SK-N-SH treated with all-trans-retinoic acid at 6 μM for 48 hours (cell line): ENCODE measurements around the gene GNRHR.

Source experiments
- ATAC-seq: fragments of 200-7000 bp; cut with Tn5 transposase; 3 replicates; pipeline ENCODE4 v1.9.1; 2020; ENCODE audit warnings: mild to moderate bottlenecking, moderate library complexity
- ARNTL ChIP-seq: fragments of 450-650 bp; formaldehyde crosslinking; IDR thresholded peaks from 2 replicates; pipeline ENCODE4 v1.5.0; 2020; ENCODE audit warnings: low read depth, mild to moderate bottlenecking, moderate library complexity, borderline replicate concordance
- BACH2 ChIP-seq: fragments of 250-450 bp; sonication (Bioruptor Pico); IDR thresholded peaks from 2 replicates; pipeline ENCODE4 v1.9.0; 2021; ENCODE audit warnings: mild to moderate bottlenecking, borderline replicate concordance
- CSDC2 ChIP-seq: fragments of 250-450 bp; sonication (Bioruptor Pico); IDR thresholded peaks from 2 replicates; pipeline ENCODE4 v1.5.0; 2020; ENCODE audit warnings: mild to moderate bottlenecking, moderate library complexity
- CSRNP3 ChIP-seq: fragments of 250-450 bp; sonication (Bioruptor Pico); IDR thresholded peaks from 2 replicates; pipeline ENCODE4 v1.5.1; 2021; ENCODE audit warnings: mild to moderate bottlenecking, moderate library complexity
- ESRRG ChIP-seq: fragments of 250-450 bp; sonication (Bioruptor Pico); IDR thresholded peaks from 2 replicates; pipeline ENCODE4 v1.6.1; 2021; ENCODE audit warnings: mild to moderate bottlenecking
- ISL1 ChIP-seq: fragments of 250-450 bp; sonication (Bioruptor Pico); IDR thresholded peaks from 2 replicates; pipeline ENCODE4 v2.1.2; 2022; ENCODE audit warnings: mild to moderate bottlenecking, moderate library complexity
- OSR1 ChIP-seq: fragments of 250-450 bp; sonication (Bioruptor Pico); IDR thresholded peaks from 2 replicates; pipeline ENCODE4 v1.8.0; 2022; ENCODE audit warnings: moderate library complexity, mild to moderate bottlenecking, inconsistent platforms
- PATZ1 ChIP-seq: fragments of 250-450 bp; sonication (Bioruptor Pico); IDR thresholded peaks from 2 replicates; pipeline ENCODE4 v1.8.0; 2020; ENCODE audit warnings: mild to moderate bottlenecking, moderate library complexity, borderline replicate concordance
- RARB ChIP-seq: fragments of 250-450 bp; sonication (Bioruptor Pico); IDR thresholded peaks from 2 replicates; pipeline ENCODE4 v1.8.0; 2021; ENCODE audit warnings: mild to moderate bottlenecking, moderate library complexity
- TOX ChIP-seq: fragments of 250-450 bp; sonication (Bioruptor Pico); IDR thresholded peaks from 2 replicates; pipeline ENCODE4 v1.8.0; 2021; ENCODE audit warnings: mild to moderate bottlenecking, moderate library complexity, borderline replicate concordance
- TSHZ2 ChIP-seq: fragments of 250-450 bp; sonication (Bioruptor Pico); IDR thresholded peaks from 2 replicates; pipeline ENCODE4 v1.5.0; 2020; ENCODE audit warnings: mild to moderate bottlenecking, moderate library complexity
- ZC3H10 ChIP-seq: fragments of 250-450 bp; sonication (Bioruptor Pico); IDR thresholded peaks from 2 replicates; pipeline ENCODE4 v1.5.1; 2021; ENCODE audit warnings: mild to moderate bottlenecking, moderate library complexity
- ZFP3 ChIP-seq: fragments of 250-450 bp; sonication (Bioruptor Pico); IDR thresholded peaks from 2 replicates; pipeline ENCODE4 v1.5.0; 2020; ENCODE audit warnings: mild to moderate bottlenecking, moderate library complexity
- ZFP30 ChIP-seq: fragments of 450-650 bp; formaldehyde crosslinking; IDR thresholded peaks from 2 replicates; pipeline ENCODE4 v1.5.0; 2022; ENCODE audit warnings: mild to moderate bottlenecking, moderate library complexity
- ZNF565 ChIP-seq: fragments of 450-650 bp; formaldehyde crosslinking; conservative IDR thresholded peaks from 2 replicates; pipeline ENCODE4 v1.5.0; 2020; ENCODE audit warnings: low read depth, mild to moderate bottlenecking, moderate library complexity
- ZNF70 ChIP-seq: fragments of 450-650 bp; formaldehyde crosslinking; IDR thresholded peaks from 2 replicates; pipeline ENCODE4 v1.5.0; 2020; ENCODE audit warnings: mild to moderate bottlenecking, moderate library complexity
- ZNF8 ChIP-seq: fragments of 450-650 bp; formaldehyde crosslinking; IDR thresholded peaks from 2 replicates; pipeline ENCODE4 v1.5.0; 2020; ENCODE audit warnings: mild to moderate bottlenecking, moderate library complexity
- TF ChIP-seq, protein P1 (sequence below): fragments of 250-450 bp; sonication (Bioruptor Pico); IDR thresholded peaks from 2 replicates; pipeline ENCODE4 v1.8.0; 2021; ENCODE audit warnings: low read depth, mild to moderate bottlenecking, moderate library complexity, borderline replicate concordance
- TF ChIP-seq, protein P2 (sequence below): fragments of 250-450 bp; sonication (Bioruptor Pico); IDR thresholded peaks from 2 replicates; pipeline ENCODE4 v1.5.1; 2020; ENCODE audit warnings: low read depth, mild to moderate bottlenecking, moderate library complexity

The GNRHR gene

DNA sequence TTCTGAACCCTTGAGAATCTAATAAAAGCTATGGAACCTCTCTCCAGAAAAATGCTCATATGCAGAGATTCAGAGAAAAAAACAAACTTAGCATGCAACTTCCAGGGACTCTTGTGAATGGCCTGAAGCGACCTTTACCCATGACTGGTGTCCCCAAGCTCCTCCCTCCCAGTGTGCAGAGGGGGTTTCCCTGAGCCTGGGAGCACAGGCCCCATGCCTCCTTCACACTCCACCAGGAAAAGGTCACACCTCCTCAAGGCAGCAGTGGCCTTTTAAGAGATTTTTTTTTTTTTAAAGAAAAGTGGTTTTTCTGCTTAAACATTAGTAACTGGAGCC lies 40.0 kb downstream of the GNRHR start:
- TF ChIP-seq ESRRG (CRISPR knock-in tag) (no peak), ARNTL (CRISPR knock-in tag) (no peak), PATZ1 (no peak), ZFP3 (CRISPR knock-in tag) (no peak), CSRNP3 (CRISPR knock-in tag) (no peak), ISL1 (CRISPR knock-in tag) (no peak), TSHZ2 (no peak), CSDC2 (CRISPR knock-in tag) (no peak), RARB (CRISPR knock-in tag) (no peak), OSR1 (no peak), BACH2 (CRISPR knock-in tag) (no peak)
- TF ChIP-seq, protein P1, sequence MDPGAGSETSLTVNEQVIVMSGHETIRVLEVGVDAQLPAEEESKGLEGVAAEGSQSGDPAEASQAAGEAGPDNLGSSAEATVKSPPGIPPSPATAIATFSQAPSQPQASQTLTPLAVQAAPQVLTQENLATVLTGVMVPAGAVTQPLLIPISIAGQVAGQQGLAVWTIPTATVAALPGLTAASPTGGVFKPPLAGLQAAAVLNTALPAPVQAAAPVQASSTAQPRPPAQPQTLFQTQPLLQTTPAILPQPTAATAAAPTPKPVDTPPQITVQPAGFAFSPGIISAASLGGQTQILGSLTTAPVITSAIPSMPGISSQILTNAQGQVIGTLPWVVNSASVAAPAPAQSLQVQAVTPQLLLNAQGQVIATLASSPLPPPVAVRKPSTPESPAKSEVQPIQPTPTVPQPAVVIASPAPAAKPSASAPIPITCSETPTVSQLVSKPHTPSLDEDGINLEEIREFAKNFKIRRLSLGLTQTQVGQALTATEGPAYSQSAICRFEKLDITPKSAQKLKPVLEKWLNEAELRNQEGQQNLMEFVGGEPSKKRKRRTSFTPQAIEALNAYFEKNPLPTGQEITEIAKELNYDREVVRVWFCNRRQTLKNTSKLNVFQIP (CRISPR knock-in tag) = no peak
- TF ChIP-seq, protein P2, sequence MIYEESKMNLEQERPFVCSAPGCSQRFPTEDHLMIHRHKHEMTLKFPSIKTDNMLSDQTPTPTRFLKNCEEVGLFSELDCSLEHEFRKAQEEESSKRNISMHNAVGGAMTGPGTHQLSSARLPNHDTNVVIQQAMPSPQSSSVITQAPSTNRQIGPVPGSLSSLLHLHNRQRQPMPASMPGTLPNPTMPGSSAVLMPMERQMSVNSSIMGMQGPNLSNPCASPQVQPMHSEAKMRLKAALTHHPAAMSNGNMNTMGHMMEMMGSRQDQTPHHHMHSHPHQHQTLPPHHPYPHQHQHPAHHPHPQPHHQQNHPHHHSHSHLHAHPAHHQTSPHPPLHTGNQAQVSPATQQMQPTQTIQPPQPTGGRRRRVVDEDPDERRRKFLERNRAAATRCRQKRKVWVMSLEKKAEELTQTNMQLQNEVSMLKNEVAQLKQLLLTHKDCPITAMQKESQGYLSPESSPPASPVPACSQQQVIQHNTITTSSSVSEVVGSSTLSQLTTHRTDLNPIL (CRISPR knock-in tag) = no peak
- peak; percentile 25; the same call in 2 of the 3 replicates for ATAC-seq

DNA sequence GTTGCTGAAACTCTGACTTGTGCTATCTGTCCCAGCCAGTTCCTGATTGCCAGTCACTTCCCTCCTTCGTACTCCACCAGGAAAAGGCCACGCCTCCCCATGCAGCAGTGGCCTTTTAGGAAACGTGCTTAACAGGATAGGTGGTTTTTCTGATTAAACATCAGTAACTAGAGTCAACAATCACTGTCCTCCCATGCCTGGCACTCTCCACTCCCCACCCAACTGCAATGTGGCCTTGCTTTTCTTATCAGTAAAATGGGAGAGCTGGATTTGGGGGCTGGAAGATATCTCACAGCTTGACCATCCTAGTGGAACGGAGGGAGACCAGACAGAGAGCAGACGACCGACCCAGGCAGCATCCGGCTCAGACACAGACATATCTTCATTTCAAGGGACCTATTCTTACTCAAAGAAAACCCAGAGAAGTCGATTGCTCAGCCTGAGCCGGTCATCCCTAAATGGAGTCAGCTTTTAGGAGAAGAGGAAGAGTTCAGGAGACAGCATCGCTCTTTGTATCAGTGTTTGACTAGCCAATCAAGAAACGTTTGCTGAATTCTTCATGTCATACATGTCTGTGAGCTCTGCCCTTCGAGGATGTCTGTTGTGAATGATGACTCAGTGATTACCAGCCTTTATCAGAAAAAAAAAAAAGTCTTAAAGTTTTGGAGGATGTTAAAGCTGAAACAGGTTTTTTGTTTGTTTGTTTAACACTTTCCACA lies 40.5 kb downstream of the GNRHR start:
- peak; percentile 82 for ATAC-seq
- TF ChIP-seq ZFP30 (CRISPR knock-in tag) = no peak
- TF ChIP-seq RARB (CRISPR knock-in tag) = no peak
- no peak for TF ChIP-seq OSR1
- TF ChIP-seq, protein P1 (CRISPR knock-in tag) = no peak
- TF ChIP-seq CSDC2 (CRISPR knock-in tag) = no peak
- no peak for TF ChIP-seq PATZ1
- TF ChIP-seq ZNF565 (CRISPR knock-in tag) = no peak
- no peak for TF ChIP-seq ARNTL (CRISPR knock-in tag)
- no peak for TF ChIP-seq CSRNP3 (CRISPR knock-in tag)
- no peak for TF ChIP-seq TOX (CRISPR knock-in tag)
- TF ChIP-seq ZNF70 (CRISPR knock-in tag) = no peak
- TF ChIP-seq ZNF8 (CRISPR knock-in tag) = no peak
- TF ChIP-seq ZC3H10 = no peak
